T-helper 1 cell treated with Interleukin-12 subunit alpha and Interleukin-12 subunit beta and Interleukin-4 antibody, amounts not matched to agents 30 μg/mL and 1 μg/mL, for 36 hours (primary cell): ENCODE data around the gene CHIA.

Source experiments
- H3K27ac Mint-ChIP-seq: one replicate; pipeline ENCODE4 v1.8.0; 2021; ENCODE audit warnings: mild to moderate bottlenecking, mixed read lengths
- H3K27me3 Mint-ChIP-seq: one replicate; pipeline ENCODE4 v1.8.0; 2021; ENCODE audit warnings: low read depth, mixed read lengths
- H3K36me3 Mint-ChIP-seq: one replicate; pipeline ENCODE4 v1.8.0; 2021; ENCODE audit warnings: low read depth, mixed read lengths
- H3K4me1 Mint-ChIP-seq: one replicate; pipeline ENCODE4 v1.8.0; 2021; ENCODE audit warnings: low read depth, mixed read lengths
- H3K4me3 Mint-ChIP-seq: one replicate; pipeline ENCODE4 v1.8.0; 2021; ENCODE audit warnings: mild to moderate bottlenecking, moderate library complexity, mixed read lengths
- H3K9me3 Mint-ChIP-seq: one replicate; pipeline ENCODE4 v1.8.0; 2021; ENCODE audit warnings: mixed read lengths

CHIA gene

DNA sequence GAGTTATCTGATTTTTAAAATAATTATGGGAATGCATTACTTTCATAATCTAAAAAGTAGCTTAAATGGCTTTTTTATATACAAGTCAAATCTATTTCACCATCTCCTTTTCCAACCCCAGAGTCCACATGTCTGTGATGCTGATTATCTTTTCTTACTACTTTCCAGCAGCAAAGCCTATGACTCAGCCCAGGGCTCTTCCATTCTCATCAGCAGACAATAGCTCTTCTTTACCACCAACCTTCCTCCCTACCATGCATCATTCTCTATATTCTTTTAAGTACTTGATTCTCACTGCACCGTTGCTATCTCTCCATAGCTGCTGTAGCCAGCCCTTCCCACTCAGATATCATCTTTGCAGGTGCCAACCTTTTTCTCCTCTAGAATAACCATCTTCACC lies 75.6 kb downstream of the CHIA start:
- Mint-ChIP-seq H3K27me3 (peaks cover 25% of the 10 kb centered on the region), H3K4me3 (no peak overlapping the region), H3K36me3 (no peaks in the 10 kb centered on the region), H3K27ac (no peak overlapping the region), H3K9me3 (no peaks in the 10 kb centered on the region), H3K4me1 (no peaks in the 10 kb centered on the region)

GRCh38 chr1:111369177-111369576 lies 78.5 kb downstream of the CHIA start:
- no peaks in the 10 kb centered on the region for H3K9me3 Mint-ChIP-seq
- no peaks in the 10 kb centered on the region for H3K36me3 Mint-ChIP-seq
- H3K27ac Mint-ChIP-seq = no peak overlapping the region
- H3K4me1 Mint-ChIP-seq = no peaks in the 10 kb centered on the region
- no peak overlapping the region for H3K4me3 Mint-ChIP-seq
- peaks cover 32% of the 10 kb centered on the region for H3K27me3 Mint-ChIP-seq

DNA sequence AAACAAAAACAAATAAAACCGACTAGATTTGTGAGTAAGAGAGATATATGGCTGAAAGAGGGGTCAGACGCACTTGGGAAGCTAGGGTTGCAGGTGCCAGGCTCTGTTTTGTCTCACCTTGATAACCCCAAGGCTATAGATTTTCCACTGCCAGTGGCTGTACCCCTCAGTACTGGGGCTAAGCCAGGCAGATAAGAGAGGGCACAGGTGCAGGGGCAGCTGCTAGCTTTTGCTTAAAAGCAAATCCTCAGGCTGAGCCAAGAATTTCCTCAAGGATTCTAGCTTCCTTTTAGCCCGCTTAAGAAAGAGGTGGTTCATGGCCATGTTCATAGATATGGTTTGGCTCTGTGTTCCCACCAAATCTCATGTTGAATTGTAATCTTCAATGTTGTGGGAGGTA lies 79.0 kb downstream of the CHIA start:
- peaks cover 36% of the 10 kb centered on the region for H3K27me3 Mint-ChIP-seq
- H3K9me3 Mint-ChIP-seq = no peaks in the 10 kb centered on the region
- no peaks in the 10 kb centered on the region for H3K36me3 Mint-ChIP-seq
- no peak overlapping the region for H3K4me3 Mint-ChIP-seq
- H3K27ac Mint-ChIP-seq = no peak overlapping the region
- no peaks in the 10 kb centered on the region for H3K4me1 Mint-ChIP-seq
